ENCODE measurements around the gene AADACL4. TPM values are rescaled to one million over a fixed set of nuclear protein-coding genes. Genes with fewer than 3 reads are reported as not detected.

The AADACL4 gene
- total and polyA plus RNA-seq, 9 of the 15 experiments (the other 6 are each of a cell fraction or from before 2014, with no cell fraction given), result not detected

- no peak; the same call in 1 of the 2 replicates for TF ChIP-seq ZNF263 (CRISPR knock-in tag; IDR thresholded peaks at IDR 0.05; ENCODE audit: borderline replicate concordance)
- no peak for TF ChIP-seq ZNF174 (CRISPR knock-in tag; IDR thresholded peaks at IDR 0.05)
- TF ChIP-seq PREB (CRISPR knock-in tag; IDR thresholded peaks at IDR 0.05), result no peak
- TF ChIP-seq RBFOX2 (IDR thresholded peaks at IDR 0.05; ENCODE audit: low read depth, low read length), result peak; percentile 90
- no peak for TF ChIP-seq ZNF507 (tag; conservative IDR thresholded peaks at IDR 0.05)
- TF ChIP-seq RREB1 (CRISPR knock-in tag; IDR thresholded peaks at IDR 0.05), result no peak
- TF ChIP-seq FOXP4 (CRISPR knock-in tag; IDR thresholded peaks at IDR 0.05; ENCODE audit: borderline replicate concordance), result no peak
- no peak for TF ChIP-seq TRIM24 (IDR thresholded peaks at IDR 0.05)
- no peak for TF ChIP-seq GABPB2 (CRISPR knock-in tag; conservative IDR thresholded peaks at IDR 0.05)
- TF ChIP-seq ZNF740 (CRISPR knock-in tag; IDR thresholded peaks at IDR 0.05), result peak; percentile 56
- peak in 1 of 2 experiments; percentile 73; a peak in 2 of 4 replicates for TF ChIP-seq ZNF740 (tag; IDR thresholded peaks at IDR 0.05)
- 0 out of 2 replicates have a peak, but pooled peaks have one; percentile 14 for TF ChIP-seq ZNF24 (IDR thresholded peaks at IDR 0.05)
- TF ChIP-seq TRIM25 (IDR thresholded peaks at IDR 0.05; ENCODE audit: borderline replicate concordance), result no peak
- no peak; the same call in 1 of the 2 replicates for TF ChIP-seq ZKSCAN1 (IDR thresholded peaks at IDR 0.05; ENCODE audit: low read depth, low read length)
- no peak for TF ChIP-seq PYGO2 (tag; IDR thresholded peaks at IDR 0.05)
- peak; percentile 28; the same call in 1 of the 2 replicates for TF ChIP-seq CTBP1 (IDR thresholded peaks at IDR 0.05; ENCODE audit: borderline replicate concordance)
Observed at GRCh38 chr1:12617901-12618660, 25.8 kb upstream of the AADACL4 start, which contains the start of gene DHRS3 (continued).

All from K562 (cell line).